ENCODE data around the gene FBXL14.

Gene FBXL14

DNA sequence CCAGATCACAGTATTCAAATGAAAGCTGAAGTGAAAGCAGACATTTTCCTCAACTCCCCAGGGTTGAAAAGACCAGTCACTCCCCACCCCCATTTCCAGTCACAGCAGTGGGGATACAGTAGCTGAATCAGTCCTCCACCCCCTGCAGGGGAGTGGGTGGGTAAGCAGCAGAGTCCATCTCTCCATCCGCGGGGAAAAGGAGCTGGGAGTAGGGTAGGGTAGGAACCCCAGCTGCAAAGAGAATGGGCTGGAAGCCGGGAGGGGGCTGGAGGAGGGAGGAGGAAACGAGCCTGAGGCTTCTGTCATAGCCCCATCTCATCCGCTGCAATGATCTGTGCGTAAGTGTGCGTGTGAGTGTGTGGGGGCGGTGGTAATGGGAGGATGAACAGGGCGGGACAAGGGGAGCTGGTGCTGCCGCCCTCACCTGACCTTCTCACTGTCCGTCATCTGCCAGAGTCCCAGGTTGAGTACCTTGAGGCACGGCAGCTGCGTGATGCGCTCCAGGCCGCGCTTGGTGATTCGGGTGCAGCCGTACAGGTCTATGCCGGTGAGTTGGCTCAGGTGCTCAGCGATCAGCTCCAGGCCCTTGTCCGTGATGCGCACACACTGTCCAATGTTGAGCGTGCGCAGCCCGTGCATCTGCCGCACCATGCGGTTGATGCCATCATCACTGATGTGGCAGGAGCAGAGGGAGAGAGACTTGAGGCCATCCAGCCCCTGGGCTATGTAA lies 1.8 kb downstream of the FBXL14 start (continued):
- TF ChIP-seq SCRT2 (tag by site-specific recombination; IDR thresholded peaks at IDR 0.05) (no peak), ZNF37A (tag by site-specific recombination; IDR thresholded peaks at IDR 0.05) (no peak), ZNF701 (tag by site-specific recombination; IDR thresholded peaks at IDR 0.05) (no peak), ZSCAN23 (tag by site-specific recombination; IDR thresholded peaks at IDR 0.05) (peak; percentile 36; the same call in 1 of the 2 replicates), ZNF529 (tag by site-specific recombination; IDR thresholded peaks at IDR 0.05; ENCODE audit: insufficient replicate concordance) (no peak), ZNF664 (tag by site-specific recombination; IDR thresholded peaks at IDR 0.05) (no peak), ZNF391 (tag by site-specific recombination; IDR thresholded peaks at IDR 0.05; ENCODE audit: borderline replicate concordance, low read depth) (0 out of 2 replicates have a peak, but pooled peaks have one; percentile 41), ZFHX2 (tag by site-specific recombination; conservative IDR thresholded peaks at IDR 0.05) (peak; percentile 99), ZNF138 (tag by site-specific recombination; IDR thresholded peaks at IDR 0.05; ENCODE audit: borderline replicate concordance) (no peak), KLF1 (tag by site-specific recombination; IDR thresholded peaks at IDR 0.05) (peak; percentile 97), ZNF530 (tag by site-specific recombination; IDR thresholded peaks at IDR 0.05; ENCODE audit: low read depth) (no peak), ZNF416 (tag by site-specific recombination; IDR thresholded peaks at IDR 0.05) (no peak), ZNF211 (tag by site-specific recombination; IDR thresholded peaks at IDR 0.05; ENCODE audit: low read depth) (no peak), ZBTB17 (tag by site-specific recombination; IDR thresholded peaks at IDR 0.05) (peak; percentile 100), ZNF561 (tag by site-specific recombination; IDR thresholded peaks at IDR 0.05; ENCODE audit: borderline replicate concordance) (no peak), ZNF501 (tag by site-specific recombination; IDR thresholded peaks at IDR 0.05) (peak; percentile 78; the same call in 1 of the 2 replicates), ZNF16 (tag by site-specific recombination; IDR thresholded peaks at IDR 0.05; ENCODE audit: low read depth) (no peak), ZNF239 (tag by site-specific recombination; IDR thresholded peaks at IDR 0.05) (0 out of 2 replicates have a peak, but pooled peaks have one; percentile 13), SALL2 (tag by site-specific recombination; IDR thresholded peaks at IDR 0.05; ENCODE audit: borderline replicate concordance) (no peak), ZNF202 (tag by site-specific recombination; IDR thresholded peaks at IDR 0.05; ENCODE audit: borderline replicate concordance) (no peak), ZNF350 (tag by site-specific recombination; IDR thresholded peaks at IDR 0.05) (no peak), SETDB1 (IDR thresholded peaks at IDR 0.05; ENCODE audit: insufficient read length, low read length) (no peak)
- TF ChIP-seq, protein P1, sequence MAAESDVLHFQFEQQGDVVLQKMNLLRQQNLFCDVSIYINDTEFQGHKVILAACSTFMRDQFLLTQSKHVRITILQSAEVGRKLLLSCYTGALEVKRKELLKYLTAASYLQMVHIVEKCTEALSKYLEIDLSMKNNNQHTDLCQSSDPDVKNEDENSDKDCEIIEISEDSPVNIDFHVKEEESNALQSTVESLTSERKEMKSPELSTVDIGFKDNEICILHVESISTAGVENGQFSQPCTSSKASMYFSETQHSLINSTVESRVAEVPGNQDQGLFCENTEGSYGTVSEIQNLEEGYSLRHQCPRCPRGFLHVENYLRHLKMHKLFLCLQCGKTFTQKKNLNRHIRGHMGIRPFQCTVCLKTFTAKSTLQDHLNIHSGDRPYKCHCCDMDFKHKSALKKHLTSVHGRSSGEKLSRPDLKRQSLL (tag by site-specific recombination; IDR thresholded peaks at IDR 0.05) = peak; percentile 81
- TF ChIP-seq, protein P2, sequence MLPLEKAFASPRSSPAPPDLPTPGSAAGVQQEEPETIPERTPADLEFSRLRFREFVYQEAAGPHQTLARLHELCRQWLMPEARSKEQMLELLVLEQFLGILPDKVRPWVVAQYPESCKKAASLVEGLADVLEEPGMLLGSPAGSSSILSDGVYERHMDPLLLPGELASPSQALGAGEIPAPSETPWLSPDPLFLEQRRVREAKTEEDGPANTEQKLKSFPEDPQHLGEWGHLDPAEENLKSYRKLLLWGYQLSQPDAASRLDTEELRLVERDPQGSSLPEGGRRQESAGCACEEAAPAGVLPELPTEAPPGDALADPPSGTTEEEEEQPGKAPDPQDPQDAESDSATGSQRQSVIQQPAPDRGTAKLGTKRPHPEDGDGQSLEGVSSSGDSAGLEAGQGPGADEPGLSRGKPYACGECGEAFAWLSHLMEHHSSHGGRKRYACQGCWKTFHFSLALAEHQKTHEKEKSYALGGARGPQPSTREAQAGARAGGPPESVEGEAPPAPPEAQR (tag by site-specific recombination; IDR thresholded peaks at IDR 0.05) = no peak
- TF ChIP-seq, protein P3, sequence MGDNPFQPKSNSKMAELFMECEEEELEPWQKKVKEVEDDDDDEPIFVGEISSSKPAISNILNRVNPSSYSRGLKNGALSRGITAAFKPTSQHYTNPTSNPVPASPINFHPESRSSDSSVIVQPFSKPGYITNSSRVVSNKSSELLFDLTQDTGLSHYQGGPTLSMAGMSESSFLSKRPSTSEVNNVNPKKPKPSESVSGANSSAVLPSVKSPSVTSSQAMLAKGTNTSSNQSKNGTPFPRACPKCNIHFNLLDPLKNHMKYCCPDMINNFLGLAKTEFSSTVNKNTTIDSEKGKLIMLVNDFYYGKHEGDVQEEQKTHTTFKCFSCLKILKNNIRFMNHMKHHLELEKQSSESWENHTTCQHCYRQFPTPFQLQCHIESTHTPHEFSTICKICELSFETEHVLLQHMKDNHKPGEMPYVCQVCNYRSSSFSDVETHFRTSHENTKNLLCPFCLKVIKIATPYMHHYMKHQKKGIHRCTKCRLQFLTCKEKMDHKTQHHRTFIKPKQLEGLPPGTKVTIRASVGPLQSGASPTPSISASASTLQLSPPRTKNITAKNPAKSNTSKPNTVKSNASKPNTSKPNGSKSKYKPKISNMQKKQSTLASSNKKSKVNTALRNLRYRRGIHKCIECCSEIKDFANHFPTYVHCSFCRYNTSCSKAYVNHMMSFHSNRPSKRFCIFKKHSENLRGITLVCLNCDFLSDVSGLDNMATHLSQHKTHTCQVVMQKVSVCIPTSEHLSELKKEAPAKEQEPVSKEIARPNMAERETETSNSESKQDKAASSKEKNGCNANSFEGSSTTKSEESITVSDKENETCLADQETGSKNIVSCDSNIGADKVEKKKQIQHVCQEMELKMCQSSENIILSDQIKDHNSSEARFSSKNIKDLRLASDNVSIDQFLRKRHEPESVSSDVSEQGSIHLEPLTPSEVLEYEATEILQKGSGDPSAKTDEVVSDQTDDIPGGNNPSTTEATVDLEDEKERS (tag by site-specific recombination; IDR thresholded peaks at IDR 0.05) = no peak
- TF ChIP-seq, protein P4, sequence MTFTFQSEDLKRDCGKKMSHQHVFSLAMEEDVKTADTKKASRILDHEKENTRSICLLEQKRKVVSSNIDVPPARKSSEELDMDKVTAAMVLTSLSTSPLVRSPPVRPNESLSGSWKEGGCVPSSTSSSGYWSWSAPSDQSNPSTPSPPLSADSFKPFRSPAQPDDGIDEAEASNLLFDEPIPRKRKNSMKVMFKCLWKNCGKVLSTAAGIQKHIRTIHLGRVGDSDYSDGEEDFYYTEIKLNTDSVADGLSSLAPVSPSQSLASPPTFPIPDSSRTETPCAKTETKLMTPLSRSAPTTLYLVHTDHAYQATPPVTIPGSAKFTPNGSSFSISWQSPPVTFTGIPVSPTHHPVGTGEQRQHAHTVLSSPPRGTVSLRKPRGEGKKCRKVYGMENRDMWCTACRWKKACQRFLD (tag by site-specific recombination; IDR thresholded peaks at IDR 0.05) = no peak
- TF ChIP-seq, protein P5, sequence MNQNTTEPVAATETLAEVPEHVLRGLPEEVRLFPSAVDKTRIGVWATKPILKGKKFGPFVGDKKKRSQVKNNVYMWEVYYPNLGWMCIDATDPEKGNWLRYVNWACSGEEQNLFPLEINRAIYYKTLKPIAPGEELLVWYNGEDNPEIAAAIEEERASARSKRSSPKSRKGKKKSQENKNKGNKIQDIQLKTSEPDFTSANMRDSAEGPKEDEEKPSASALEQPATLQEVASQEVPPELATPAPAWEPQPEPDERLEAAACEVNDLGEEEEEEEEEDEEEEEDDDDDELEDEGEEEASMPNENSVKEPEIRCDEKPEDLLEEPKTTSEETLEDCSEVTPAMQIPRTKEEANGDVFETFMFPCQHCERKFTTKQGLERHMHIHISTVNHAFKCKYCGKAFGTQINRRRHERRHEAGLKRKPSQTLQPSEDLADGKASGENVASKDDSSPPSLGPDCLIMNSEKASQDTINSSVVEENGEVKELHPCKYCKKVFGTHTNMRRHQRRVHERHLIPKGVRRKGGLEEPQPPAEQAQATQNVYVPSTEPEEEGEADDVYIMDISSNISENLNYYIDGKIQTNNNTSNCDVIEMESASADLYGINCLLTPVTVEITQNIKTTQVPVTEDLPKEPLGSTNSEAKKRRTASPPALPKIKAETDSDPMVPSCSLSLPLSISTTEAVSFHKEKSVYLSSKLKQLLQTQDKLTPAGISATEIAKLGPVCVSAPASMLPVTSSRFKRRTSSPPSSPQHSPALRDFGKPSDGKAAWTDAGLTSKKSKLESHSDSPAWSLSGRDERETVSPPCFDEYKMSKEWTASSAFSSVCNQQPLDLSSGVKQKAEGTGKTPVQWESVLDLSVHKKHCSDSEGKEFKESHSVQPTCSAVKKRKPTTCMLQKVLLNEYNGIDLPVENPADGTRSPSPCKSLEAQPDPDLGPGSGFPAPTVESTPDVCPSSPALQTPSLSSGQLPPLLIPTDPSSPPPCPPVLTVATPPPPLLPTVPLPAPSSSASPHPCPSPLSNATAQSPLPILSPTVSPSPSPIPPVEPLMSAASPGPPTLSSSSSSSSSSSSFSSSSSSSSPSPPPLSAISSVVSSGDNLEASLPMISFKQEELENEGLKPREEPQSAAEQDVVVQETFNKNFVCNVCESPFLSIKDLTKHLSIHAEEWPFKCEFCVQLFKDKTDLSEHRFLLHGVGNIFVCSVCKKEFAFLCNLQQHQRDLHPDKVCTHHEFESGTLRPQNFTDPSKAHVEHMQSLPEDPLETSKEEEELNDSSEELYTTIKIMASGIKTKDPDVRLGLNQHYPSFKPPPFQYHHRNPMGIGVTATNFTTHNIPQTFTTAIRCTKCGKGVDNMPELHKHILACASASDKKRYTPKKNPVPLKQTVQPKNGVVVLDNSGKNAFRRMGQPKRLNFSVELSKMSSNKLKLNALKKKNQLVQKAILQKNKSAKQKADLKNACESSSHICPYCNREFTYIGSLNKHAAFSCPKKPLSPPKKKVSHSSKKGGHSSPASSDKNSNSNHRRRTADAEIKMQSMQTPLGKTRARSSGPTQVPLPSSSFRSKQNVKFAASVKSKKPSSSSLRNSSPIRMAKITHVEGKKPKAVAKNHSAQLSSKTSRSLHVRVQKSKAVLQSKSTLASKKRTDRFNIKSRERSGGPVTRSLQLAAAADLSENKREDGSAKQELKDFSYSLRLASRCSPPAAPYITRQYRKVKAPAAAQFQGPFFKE (tag by site-specific recombination; IDR thresholded peaks at IDR 0.05; ENCODE audit: borderline replicate concordance) = peak; percentile 93; the same call in 1 of the 2 replicates
